GM21528 (cell line): ENCODE data around the gene C9orf50.
"Not testable (repeated sequence)": the region's sequence is repeated elsewhere in the genome, so short reads cannot be mapped to it uniquely, and the experiment has no call there.

ENCODE experiments used
- ATAC-seq: cut with Tn5 transposase; IDR thresholded peaks from one replicate; pipeline ENCODE4 v1.9.1; 2021; ENCODE audit warnings: mild to moderate bottlenecking, moderate library complexity; ENCODE audit not compliant: unreplicated experiment, low FRiP score

Gene C9orf50, protein sequence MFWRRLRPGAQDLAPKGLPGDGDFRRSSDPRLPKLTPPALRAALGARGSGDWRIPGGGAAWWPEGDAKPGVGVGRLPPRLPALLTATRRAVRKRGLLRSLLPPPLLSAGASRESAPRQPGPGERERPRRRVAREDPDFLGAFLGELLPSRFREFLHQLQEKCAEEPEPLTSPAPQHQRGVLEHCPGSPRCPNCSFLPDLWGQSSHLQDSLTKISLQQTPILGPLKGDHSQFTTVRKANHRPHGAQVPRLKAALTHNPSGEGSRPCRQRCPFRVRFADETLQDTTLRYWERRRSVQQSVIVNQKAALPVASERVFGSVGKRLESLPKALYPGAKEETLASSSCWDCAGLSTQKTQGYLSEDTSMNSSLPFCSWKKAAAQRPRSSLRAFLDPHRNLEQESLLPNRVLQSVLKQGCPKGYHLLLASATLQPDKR

GRCh38 chr9:129620669-129621295 lies at the start of gene C9orf50:
TSS of gene C9orf50 (minus strand) at chr9:129621101. CDS start at chr9:129620574, 527 bp downstream.
- ATAC-seq: no peak

DNA sequence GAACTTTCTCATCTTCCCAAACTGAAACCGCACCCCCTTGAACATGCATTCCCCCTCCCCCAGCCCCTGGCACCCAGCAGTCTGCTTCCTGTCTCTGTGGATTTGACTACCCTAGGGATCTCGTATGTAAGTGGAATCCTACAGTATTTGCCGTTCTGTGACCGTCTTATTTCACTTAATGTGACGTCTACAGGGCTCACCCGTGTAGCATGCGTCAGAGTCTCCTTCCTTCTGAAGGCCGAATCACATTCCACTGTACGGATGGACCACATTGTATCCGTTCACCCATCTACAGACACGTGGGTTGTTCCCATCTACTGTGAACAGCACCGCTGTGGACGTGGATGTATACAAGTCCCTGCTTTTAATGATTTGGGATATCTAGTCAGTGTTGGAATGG lies 49.0 kb upstream of the C9orf50 start:
- ATAC-seq: no peak

GRCh38 chr9:129669141-129669718 lies 48.3 kb upstream of the C9orf50 start:
- no peak for ATAC-seq

DNA sequence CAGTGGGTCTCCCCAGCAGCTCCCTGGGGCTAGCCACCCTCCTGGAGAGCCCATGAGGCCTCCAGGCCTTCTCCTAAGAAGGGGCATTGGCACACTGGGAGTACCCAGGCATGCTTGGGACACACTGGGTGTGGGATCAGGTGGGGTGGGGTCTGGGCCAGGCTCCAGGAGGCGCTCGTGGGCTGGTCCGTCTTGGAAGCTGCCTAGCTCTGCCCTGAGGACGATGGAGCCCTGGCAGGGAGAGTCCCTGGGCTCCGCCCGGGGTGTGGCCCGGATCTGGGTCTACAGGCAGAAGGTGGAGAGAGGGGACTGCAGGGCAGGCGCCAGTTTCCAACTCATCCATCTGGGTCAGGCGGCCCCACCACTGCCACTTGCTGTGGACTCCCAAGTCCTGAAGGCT lies 46.9 kb upstream of the C9orf50 start:
- ATAC-seq: no peak

- no peak for ATAC-seq
Measured at GRCh38 chr9:129667378-129667777, 46.5 kb upstream of the C9orf50 start.

DNA sequence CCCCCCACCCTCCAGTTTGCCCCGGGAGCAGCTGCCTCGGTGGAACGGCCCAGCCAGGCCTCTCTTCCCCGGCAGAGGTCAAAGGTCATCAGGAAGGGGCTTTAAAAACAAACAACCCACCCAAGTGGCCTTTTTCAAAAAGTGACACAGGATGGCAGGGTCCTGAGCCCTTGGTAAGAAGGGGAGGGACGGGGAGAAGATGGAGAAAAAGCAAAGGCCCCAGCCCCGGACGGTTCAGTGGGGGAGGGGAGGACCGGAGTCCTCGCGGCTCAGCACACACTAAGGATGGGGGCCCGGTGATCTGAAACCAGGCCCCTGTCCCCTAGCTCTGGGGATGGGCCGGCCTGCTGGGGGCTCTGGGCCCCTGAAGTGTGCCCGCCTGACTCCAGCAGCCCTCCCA lies 45.7 kb upstream of the C9orf50 start:
- no peak for ATAC-seq

DNA sequence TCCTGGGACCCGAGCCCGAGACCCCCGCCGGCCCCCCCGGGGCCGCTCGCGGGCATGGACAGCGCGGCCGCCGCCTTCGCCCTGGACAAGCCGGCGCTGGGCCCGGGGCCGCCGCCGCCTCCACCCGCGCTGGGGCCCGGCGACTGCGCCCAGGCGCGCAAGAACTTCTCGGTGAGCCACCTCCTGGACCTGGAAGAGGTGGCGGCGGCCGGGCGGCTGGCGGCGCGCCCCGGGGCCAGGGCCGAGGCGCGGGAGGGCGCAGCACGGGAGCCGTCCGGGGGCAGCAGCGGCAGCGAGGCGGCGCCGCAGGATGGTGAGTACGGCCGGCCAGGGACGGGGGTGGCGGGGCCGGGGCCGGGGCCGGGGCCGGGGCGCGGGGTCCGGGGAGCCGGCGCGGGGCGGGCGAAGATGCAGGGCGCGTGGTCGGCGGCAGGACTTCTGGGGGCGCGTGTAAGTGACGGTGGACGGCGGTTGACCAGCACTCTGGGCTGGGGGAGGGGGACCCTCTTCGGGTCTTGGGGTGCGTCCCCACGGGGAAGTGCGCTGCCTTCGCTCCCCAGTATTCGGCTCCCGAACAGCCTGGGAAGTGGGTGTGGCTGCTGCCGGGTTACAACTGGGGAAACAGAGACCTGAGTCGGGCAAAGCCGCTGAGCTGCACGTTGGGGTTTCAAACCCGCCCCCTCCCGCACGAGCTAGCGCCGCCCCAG lies 45.1 kb upstream of the C9orf50 start:
- no peak for ATAC-seq

DNA sequence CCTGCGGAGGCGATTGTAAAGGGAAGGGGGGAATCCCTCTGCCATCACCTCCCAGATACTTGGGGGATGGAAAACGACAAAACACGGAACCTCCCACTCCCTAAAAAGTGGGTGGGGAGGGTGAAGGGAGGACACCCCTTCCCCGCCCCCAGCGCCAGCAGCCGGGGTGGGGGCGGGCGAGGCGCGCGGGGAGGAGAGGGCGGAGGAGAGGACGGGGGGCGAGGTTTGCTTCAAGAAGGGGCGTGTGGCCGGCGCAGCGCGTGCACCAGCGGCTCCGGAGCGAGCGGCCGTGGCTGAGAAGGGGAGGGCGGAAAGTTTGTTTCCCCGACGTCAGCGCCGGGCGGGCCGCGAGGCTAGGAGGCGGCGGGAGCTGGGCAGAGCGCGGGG lies 44.5 kb upstream of the C9orf50 start, which contains the start of gene PRRX2:
Gene PRRX2, plus strand, starts transcription at position 259 of the 387 bp plus-strand sequence. CDS start 221 bp downstream, outside the sequence.
- ATAC-seq: no peak

- ATAC-seq: no peak
Measured at GRCh38 chr9:129664746-129665388, 44.0 kb upstream of the C9orf50 start.

DNA sequence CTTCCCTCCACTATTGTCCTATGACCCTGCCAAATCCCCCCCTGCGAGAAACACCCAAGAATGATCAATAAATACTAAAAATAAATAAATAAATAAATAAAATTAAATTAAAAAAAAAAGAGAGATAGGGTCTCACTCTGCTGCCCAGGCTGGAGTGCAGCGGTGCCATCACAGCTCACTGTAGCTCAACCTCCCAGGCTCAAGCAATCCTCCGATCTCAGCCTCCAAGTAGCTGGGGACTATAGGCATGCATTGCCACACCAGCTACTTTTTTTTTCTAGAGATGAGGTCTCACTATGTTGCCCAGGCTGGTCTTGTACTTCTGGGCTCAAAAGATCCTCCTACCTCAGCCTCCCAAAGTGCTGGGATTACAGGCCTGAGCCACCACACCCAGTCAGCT lies 41.3 kb upstream of the C9orf50 start:
- not testable (repeated sequence) for ATAC-seq

DNA sequence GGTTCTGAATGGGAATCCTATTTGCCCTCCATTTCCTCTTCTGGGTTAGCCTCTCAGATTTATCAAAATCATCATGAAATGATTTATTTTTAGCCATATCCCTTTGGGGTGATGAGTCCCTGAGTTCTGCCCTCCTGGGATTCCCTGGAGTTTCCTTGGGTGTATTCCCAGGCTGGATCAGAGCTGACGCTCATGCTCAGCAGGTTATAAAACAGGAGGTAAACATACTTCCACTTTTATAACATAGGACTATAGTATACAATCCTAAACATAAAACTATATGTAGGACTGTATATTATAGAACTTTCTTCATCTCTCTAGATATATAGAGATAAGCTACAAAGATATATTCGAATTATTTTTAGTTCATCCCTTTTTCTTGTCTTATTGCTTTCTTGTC lies 40.1 kb upstream of the C9orf50 start:
- no peak for ATAC-seq

DNA sequence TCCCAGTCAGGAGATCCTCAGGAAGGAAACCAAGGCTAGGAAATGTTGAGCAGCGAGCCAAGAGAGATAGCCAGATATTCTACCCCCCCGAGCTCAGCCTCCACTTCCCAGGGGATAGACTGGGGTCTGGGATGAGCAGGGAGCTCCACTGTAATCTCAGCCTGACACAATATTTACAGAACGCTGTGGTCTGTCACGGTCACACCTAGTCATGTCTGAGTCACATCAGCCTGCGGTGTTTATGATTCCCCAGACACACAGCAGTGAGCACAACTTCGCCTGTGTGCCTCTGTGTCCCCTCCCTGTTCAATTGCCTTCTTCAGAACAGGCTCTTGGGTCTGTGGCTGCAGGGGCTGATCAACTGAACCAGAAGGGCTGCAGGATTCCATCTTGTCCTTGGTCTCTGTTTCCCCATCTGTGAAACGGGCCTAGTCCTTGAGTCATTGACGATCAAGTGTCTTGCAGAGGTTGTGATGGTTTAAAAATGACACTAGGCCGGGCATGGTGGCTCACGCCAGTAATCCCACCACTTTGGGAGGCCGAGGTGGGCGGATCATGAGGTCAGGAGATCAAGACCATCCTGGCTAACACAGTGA lies 36.0 kb upstream of the C9orf50 start:
- ATAC-seq: no peak

GRCh38 chr9:129655696-129656095 lies 34.8 kb upstream of the C9orf50 start:
- ATAC-seq: no peak

- ATAC-seq: no peak
Measured at GRCh38 chr9:129655154-129655553, 34.3 kb upstream of the C9orf50 start.

GRCh38 chr9:129654554-129655040 lies 33.7 kb upstream of the C9orf50 start:
- no peak for ATAC-seq

DNA sequence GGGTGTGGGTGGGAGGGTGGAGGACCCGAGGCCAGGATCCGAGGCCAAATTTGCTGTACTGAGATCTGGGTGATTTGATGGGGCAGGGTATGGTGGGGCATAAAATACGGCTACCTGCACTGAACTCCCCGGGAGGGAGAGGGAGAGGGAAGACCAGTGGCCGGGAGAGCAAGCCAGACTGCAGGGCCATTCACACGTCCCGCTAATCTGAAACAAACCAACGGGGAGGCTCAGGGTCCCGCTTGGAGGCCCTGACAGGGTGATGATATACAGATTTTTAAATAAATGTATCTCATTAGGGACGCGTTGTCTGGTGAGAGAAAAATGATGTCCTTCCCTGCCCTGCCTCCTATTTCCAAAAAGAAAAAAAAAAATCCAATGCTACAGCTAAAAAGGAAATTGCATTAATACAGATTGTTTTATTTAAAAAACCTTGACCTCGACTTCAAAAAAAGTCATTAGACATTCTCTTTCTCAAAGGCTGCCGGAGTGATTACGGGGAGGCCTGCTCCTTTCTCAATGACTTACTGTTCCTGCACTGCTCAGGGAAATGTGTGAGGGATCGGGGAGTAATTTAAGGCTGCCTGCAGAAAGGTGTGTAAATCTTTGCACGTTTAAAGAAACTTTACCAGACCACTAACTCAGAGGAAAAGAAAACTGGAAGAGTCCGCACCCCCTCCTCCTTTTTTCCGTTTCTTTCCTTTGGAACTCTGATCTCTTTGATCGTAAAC lies 33.1 kb upstream of the C9orf50 start:
- ATAC-seq: no peak

DNA sequence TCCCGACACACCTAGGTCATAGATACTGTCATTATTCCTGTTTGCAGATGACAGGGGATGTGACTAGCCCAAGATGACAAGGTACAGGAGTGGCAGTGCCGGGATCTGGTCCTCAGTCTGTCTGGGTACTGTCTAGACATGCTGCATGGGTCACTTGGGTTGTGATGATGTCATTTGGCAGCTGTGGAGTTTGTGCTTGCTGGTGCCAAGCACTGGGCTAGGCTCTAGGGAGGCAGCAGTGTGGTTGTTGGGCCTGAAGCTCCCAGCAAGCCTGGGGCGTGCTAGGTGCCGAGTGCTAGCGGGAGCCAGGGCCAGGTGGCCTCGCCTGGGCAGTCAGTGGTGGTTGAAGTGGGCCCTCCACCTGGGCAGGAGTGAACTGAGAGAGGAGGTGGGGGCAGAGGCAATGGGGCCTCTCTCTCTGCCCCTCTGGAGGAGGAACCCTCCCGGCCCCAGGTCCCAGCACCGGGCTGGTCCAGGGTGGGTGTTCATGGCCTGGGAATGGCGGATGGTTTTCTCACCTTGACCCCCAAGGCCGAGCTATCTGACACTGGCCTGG lies 29.9 kb upstream of the C9orf50 start:
- ATAC-seq: no peak

DNA sequence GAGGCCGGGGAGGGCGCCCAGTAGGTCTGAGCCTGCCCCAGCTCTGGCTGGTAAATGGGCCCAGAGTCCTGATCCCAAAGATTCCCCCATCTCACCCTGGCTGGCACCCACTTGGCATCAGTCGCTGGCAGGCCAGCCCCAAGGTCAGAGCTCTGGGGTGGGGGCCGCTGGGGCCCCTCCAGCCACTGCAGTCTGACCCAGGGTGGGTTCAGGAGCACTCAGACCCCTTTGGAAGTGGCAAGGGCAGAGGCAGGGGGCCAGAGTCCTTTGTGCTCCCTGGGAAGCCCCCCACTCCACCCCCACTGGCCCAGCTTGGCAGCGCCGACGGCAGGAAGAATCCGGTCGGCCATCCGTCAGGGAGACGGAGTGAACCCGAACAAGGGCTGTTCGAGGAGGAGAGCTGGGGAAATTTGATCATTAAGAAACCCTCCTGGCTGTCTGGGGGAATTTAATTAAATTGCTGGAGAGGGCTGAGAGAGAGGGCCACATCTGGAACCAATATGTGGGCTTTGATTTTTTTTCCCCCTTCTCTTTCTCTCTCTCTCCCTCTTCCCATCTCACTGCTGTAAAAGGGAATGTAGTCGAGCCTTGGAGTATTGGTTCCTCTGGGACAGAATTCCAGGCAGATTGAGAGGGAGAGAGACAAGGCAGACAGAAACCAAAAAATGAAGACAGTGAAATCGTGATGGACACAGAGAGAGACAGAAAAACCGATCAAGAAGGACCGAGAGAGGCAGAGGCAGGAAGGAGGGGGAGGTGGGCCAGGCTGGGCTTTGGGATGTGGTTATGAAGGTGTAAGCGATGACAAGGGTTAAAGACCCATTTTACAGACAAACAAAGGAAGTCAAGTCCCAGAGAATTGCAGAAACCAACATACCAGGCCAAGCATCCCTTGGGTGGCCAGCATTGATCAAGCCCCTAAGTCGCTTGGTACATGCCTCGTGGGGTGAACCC lies 29.1 kb upstream of the C9orf50 start:
- ATAC-seq: no peak
